OCI-LY7 (cell line): ENCODE measurements around the gene SSBP2. TPM values are rescaled to one million over a fixed set of nuclear protein-coding genes. Genes with fewer than 3 reads are reported as not detected.

ENCODE experiments used
- BruUV-seq: library from RNA; stranded (reverse); fragments of 400-500 nt; replicated peaks from 2 replicates; lab custom pipeline; 2021; lab: Mats Ljungman, UMichigan
- CTCF ChIA-PET: fragments of 300-600 bp; sonication (Branson Sonifier 250); formaldehyde crosslinking; loops from one replicate; lab custom pipeline; 2022; ENCODE audit warnings: antibody characterized with exemption; ENCODE audit not compliant: unreplicated experiment; lab: Charles Lee
- POLR2A ChIA-PET: fragments of 300-600 bp; sonication (Branson Sonifier 250); formaldehyde crosslinking; loops from one replicate; lab custom pipeline; 2022; ENCODE audit warnings: antibody characterized with exemption; lab: Charles Lee
- DNase-seq: peaks from one replicate; pipeline ENCODE4 v3.0.0-alpha.2; 2015; ENCODE audit warnings: low spot score
- H2AFZ ChIP-seq: fragments of 200-600 bp; sonication (generic), shearing (Covaris generic); 2 replicates; pipeline ENCODE4 v1.6.1; 2014; ENCODE audit warnings: mild to moderate bottlenecking, antibody characterized with exemption, low read length, moderate library complexity
- H3K27ac ChIP-seq: fragments of 200-600 bp; sonication (generic); 2 replicates; pipeline ENCODE4 v1.5.1; 2014; ENCODE audit warnings: mixed run types, low read depth, mild to moderate bottlenecking, moderate library complexity, low read length, inconsistent platforms; ENCODE audit not compliant: poor library complexity, severe bottlenecking
- H3K36me3 ChIP-seq: fragments of 200-600 bp; sonication (generic); 2 replicates; pipeline ENCODE4 v1.6.1; 2014; ENCODE audit warnings: mild to moderate bottlenecking, antibody characterized with exemption, low read length, moderate library complexity, mixed read lengths; ENCODE audit not compliant: insufficient read depth
- H3K4me1 ChIP-seq: fragments of 200-600 bp; sonication (generic); 2 replicates; pipeline ENCODE4 v1.5.1; 2014; ENCODE audit warnings: mild to moderate bottlenecking, low read length; ENCODE audit not compliant: insufficient read depth, poor library complexity, severe bottlenecking
- H3K4me2 ChIP-seq: fragments of 200-600 bp; sonication (generic); 2 replicates; pipeline ENCODE4 v1.6.1; 2014; ENCODE audit warnings: mild to moderate bottlenecking, low read length
- H3K4me3 ChIP-seq: fragments of 200-600 bp; sonication (generic); 2 replicates; pipeline ENCODE4 v1.5.1; 2014; ENCODE audit warnings: mild to moderate bottlenecking, low read depth, low read length; ENCODE audit not compliant: poor library complexity, severe bottlenecking
- H3K79me2 ChIP-seq: fragments of 200-600 bp; sonication (generic); 2 replicates; pipeline ENCODE4 v1.6.1; 2016; ENCODE audit warnings: low read depth, mild to moderate bottlenecking, low read length, moderate library complexity, mixed read lengths; ENCODE audit not compliant: insufficient read depth
- H3K9me2 ChIP-seq: fragments of 200-600 bp; sonication (generic); 2 replicates; pipeline ENCODE4 v1.6.1; 2016; ENCODE audit warnings: mild to moderate bottlenecking, low read length, mixed read lengths; ENCODE audit not compliant: insufficient read depth
- H3K9me3 ChIP-seq: fragments of 200-600 bp; sonication (generic); 2 replicates; pipeline ENCODE4 v1.6.1; 2014; ENCODE audit warnings: mild to moderate bottlenecking, mixed run types, low read length, mixed read lengths
- H4K20me1 ChIP-seq: fragments of 200-600 bp; sonication (generic); 2 replicates; pipeline ENCODE4 v1.6.1; 2014; ENCODE audit warnings: mild to moderate bottlenecking, antibody characterized with exemption, low read length, moderate library complexity, mixed read lengths; ENCODE audit not compliant: insufficient read depth
- EZH2phosphoT487 ChIP-seq: fragments of 200-600 bp; sonication (generic); IDR thresholded peaks from 2 replicates; pipeline ENCODE4 v1.6.1; 2018; ENCODE audit warnings: low read depth, borderline replicate concordance, mild to moderate bottlenecking, mixed run types, antibody characterized with exemption, low read length, moderate library complexity, mixed read lengths
- intact Hi-C: fragments of 100-400 bp; cut with micrococcal nuclease; formaldehyde crosslinking; loops from one replicate; pipeline ENCODE4 v1.10.0; 2022; ENCODE audit not compliant: unreplicated experiment
- total RNA-seq, 2 experiments: library from RNA; depleted of rRNA in 1 of 2; stranded (reverse); fragments of >200 nt in 1 of 2; shearing (Covaris generic) in 1 of 2; gene quantifications; 2 replicates each; pipeline ENCODE4 v1.2.3, GENCODE V29; 2014 to 2022
- TF ChIP-seq, protein P1 (sequence below): fragments of 200-600 bp; sonication (generic); conservative IDR thresholded peaks from 2 replicates; pipeline ENCODE4 v1.5.1; 2014; ENCODE audit warnings: mild to moderate bottlenecking, antibody characterized with exemption, low read length, moderate library complexity, mixed read lengths

The SSBP2 gene
- total RNA-seq, 2 experiments from 2014 or later: 140 to 172 TPM

DNA sequence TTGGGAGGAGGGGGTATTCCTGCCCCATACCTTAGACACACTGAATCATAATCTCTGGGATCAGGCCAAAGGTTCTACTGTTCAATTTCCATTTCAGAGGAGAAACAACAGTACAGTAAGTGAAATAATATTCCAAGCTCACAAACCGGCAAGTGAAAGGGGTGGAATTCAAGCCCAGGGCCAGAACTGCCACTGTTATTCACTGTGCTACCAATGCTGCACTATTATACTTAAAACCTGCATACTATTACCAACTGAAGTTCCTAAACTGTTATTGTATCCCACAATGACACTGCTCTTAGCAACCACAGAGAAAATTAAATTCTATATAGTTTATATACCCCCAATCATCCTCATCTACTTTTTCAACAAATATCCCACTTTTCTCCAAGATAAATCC is 24.6 kb downstream of the SSBP2 start:
- TF ChIP-seq, protein P1, sequence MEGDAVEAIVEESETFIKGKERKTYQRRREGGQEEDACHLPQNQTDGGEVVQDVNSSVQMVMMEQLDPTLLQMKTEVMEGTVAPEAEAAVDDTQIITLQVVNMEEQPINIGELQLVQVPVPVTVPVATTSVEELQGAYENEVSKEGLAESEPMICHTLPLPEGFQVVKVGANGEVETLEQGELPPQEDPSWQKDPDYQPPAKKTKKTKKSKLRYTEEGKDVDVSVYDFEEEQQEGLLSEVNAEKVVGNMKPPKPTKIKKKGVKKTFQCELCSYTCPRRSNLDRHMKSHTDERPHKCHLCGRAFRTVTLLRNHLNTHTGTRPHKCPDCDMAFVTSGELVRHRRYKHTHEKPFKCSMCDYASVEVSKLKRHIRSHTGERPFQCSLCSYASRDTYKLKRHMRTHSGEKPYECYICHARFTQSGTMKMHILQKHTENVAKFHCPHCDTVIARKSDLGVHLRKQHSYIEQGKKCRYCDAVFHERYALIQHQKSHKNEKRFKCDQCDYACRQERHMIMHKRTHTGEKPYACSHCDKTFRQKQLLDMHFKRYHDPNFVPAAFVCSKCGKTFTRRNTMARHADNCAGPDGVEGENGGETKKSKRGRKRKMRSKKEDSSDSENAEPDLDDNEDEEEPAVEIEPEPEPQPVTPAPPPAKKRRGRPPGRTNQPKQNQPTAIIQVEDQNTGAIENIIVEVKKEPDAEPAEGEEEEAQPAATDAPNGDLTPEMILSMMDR: no peak
- Histone ChIP-seq H2AFZ (no peak overlapping the region), H3K4me2 (no peak overlapping the region), H3K27ac (no peak overlapping the region), H3K9me3 (no peaks in the 10 kb centered on the region), H3K4me1 (peaks cover 34% of the 10 kb centered on the region), H4K20me1 (peaks cover 63% of the 10 kb centered on the region), H3K4me3 (no peak overlapping the region), H3K9me2 (no peaks in the 10 kb centered on the region), H3K79me2 (peaks cover 100% of the 10 kb centered on the region), H3K36me3 (peaks cover 13% of the 10 kb centered on the region; the same call in 1 of the 2 replicates)
- no TSS peak for BruUV-seq
- ChIA-PET POLR2A (no interaction called here), CTCF (no interaction called here)
- no peak for DNase-seq
- intact Hi-C loops: no loop called here

DNA sequence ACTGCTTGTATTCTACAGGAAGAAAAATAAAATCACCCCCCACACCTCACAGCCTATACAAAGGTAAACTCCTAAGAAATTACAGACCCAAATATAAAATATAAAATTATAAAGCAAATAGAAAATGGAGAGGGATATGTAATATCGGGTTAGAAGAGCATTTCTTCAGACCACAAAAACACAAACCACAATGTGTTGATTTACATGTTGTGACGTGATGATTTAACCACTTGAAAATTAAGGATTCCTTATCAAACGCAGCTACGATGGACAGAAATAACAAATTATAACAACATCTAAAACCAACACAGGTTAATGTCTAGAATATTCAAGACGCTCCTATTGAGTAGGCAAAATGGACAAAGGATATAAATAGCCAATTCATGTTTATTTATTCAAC is 26.3 kb downstream of the SSBP2 start:
- H3K27ac ChIP-seq: no peak overlapping the region
- intact Hi-C loops: no loop called here
- no peak for TF ChIP-seq EZH2phosphoT487
- TF ChIP-seq, protein P1: no peak
- H3K79me2 ChIP-seq: peaks cover 100% of the 10 kb centered on the region
- POLR2A ChIA-PET: interaction anchor here (1.0 to 1.4 kb wide), 2 partner anchors 13 to 16 kb away, joined by 3 read pairs; no protein-coding TSS in a partner anchor
- H3K4me3 ChIP-seq: no peak overlapping the region
- H2AFZ ChIP-seq: no peak overlapping the region
- H4K20me1 ChIP-seq: peaks cover 77% of the 10 kb centered on the region
- no peaks in the 10 kb centered on the region for H3K9me2 ChIP-seq
- peak overlapping the region; percentile 27; the same call in 1 of the 2 replicates for H3K4me2 ChIP-seq
- CTCF ChIA-PET: no interaction called here
- H3K9me3 ChIP-seq: no peaks in the 10 kb centered on the region
- peaks cover 46% of the 10 kb centered on the region for H3K4me1 ChIP-seq
- DNase-seq: no peak
- no TSS peak for BruUV-seq
- peaks cover 15% of the 10 kb centered on the region; the same call in 1 of the 2 replicates for H3K36me3 ChIP-seq

DNA sequence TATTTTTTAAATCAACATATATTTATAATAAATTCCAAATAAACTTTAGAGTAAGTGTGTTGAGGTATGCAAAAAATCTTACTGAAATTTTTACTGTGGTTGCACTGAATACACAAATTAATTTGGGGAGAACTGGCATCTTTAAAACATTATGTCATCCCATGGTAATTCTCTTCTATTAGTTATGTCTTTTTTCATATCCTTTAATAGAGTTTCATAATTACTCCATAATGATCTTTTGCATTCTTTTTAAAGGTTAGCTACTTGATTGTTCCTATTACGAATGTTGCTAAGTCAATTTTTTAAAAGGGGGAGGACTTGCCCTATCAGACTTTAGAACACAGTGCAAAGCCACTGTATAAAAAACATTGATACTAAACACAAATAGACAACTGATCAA is 26.8 kb downstream of the SSBP2 start:
- peaks cover 19% of the 10 kb centered on the region; the same call in 1 of the 2 replicates for H3K36me3 ChIP-seq
- H3K4me1 ChIP-seq: peaks cover 47% of the 10 kb centered on the region
- no peak for DNase-seq
- intact Hi-C loops: no loop called here
- H3K79me2 ChIP-seq: peaks cover 100% of the 10 kb centered on the region
- no TSS peak for BruUV-seq
- H3K9me3 ChIP-seq: no peaks in the 10 kb centered on the region
- ChIA-PET CTCF (no interaction called here), POLR2A (interaction anchor here (1.0 to 1.4 kb wide), 3 partner anchors 12 to 205 kb away, joined by 3 read pairs; no protein-coding TSS in a partner anchor)
- H3K4me2 ChIP-seq: no peak overlapping the region
- no peaks in the 10 kb centered on the region for H3K9me2 ChIP-seq
- no peak for TF ChIP-seq EZH2phosphoT487
- TF ChIP-seq, protein P1: no peak
- H4K20me1 ChIP-seq: peaks cover 78% of the 10 kb centered on the region
- H3K4me3 ChIP-seq: no peak overlapping the region
- no peak overlapping the region for H2AFZ ChIP-seq
- no peak overlapping the region for H3K27ac ChIP-seq
